ENCODE measurements around the gene PARP8. TPM values are rescaled to one million over a fixed set of nuclear protein-coding genes. Genes with fewer than 3 reads are reported as not detected.

The PARP8 gene
- total RNA-seq, 1 experiment from 2014 or later, result 1.0 TPM

DNA sequence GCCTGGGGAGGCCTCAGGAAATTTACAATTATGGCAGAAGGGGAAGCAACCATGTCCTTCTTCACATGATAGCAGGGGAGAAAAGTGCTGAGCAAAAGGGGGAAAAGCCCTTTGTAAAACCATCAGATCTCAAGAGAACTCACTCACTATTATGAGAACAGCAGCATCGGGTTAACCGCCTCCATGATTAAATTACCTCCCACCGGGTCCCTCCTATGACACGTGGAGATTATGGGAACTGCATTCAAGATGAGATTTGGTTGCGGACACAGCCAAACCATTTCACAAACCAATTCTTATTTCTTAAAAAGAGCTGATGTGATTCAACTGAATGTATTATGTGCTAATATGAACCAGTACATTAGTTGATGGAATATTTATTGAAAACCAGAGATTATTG is 63.9 kb downstream of the PARP8 start:
- Histone ChIP-seq H3K27me3 (no peaks in the 10 kb centered on the region), H3K27ac (no peak overlapping the region), H3K4me1 (no peaks in the 10 kb centered on the region), H3K9me3 (replicated peaks) (no peaks in the 10 kb centered on the region), H3K36me3 (no peaks in the 10 kb centered on the region), H3K4me3 (no peak overlapping the region)
- DNase-seq, result no peak

- Histone ChIP-seq H3K4me3 (no peak overlapping the region), H3K27me3 (no peaks in the 10 kb centered on the region), H3K9me3 (replicated peaks) (no peaks in the 10 kb centered on the region), H3K27ac (no peak overlapping the region), H3K36me3 (no peaks in the 10 kb centered on the region), H3K4me1 (no peaks in the 10 kb centered on the region)
- no peak for DNase-seq
Observed at GRCh38 chr5:50730841-50731240, 64.4 kb downstream of the PARP8 start.

GRCh38 chr5:50733741-50734140 is 67.3 kb downstream of the PARP8 start:
- H3K9me3 ChIP-seq (replicated peaks), result no peaks in the 10 kb centered on the region
- H3K4me1 ChIP-seq, result no peaks in the 10 kb centered on the region
- H3K27ac ChIP-seq, result no peak overlapping the region
- H3K4me3 ChIP-seq, result no peak overlapping the region
- no peaks in the 10 kb centered on the region for H3K27me3 ChIP-seq
- no peaks in the 10 kb centered on the region for H3K36me3 ChIP-seq
- DNase-seq, result no peak

- Histone ChIP-seq H3K9me3 (replicated peaks) (no peaks in the 10 kb centered on the region), H3K4me3 (no peak overlapping the region), H3K27ac (no peak overlapping the region), H3K27me3 (no peaks in the 10 kb centered on the region), H3K4me1 (no peaks in the 10 kb centered on the region), H3K36me3 (no peaks in the 10 kb centered on the region)
- DNase-seq, result no peak
Observed at GRCh38 chr5:50738864-50739263, 72.4 kb downstream of the PARP8 start.

GRCh38 chr5:50740832-50741231 is 74.4 kb downstream of the PARP8 start:
- Histone ChIP-seq H3K36me3 (no peaks in the 10 kb centered on the region), H3K4me1 (no peaks in the 10 kb centered on the region), H3K27me3 (no peaks in the 10 kb centered on the region), H3K9me3 (replicated peaks) (no peaks in the 10 kb centered on the region), H3K27ac (no peak overlapping the region), H3K4me3 (no peak overlapping the region)
- DNase-seq, result no peak

DNA sequence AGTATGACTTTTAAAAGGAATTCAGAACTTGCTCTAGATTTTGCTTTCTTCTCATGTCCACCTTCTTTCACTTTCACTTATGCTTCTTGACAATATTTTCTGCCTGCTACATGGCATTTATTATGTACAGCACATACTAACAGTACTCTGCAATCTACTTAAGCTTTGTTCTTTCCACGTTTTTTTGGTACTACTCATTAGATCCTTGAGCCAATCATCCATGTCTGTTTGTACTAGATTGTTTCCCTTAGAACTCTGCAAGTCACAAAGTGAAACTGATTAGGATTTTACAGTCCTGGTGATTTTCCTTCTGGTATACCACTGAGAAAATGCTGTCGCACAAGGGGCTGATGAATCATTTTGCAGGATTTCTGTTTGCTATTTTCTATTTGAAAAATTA is 78.3 kb downstream of the PARP8 start:
- Histone ChIP-seq H3K4me1 (no peaks in the 10 kb centered on the region), H3K9me3 (replicated peaks) (no peaks in the 10 kb centered on the region), H3K36me3 (no peaks in the 10 kb centered on the region), H3K27ac (no peak overlapping the region), H3K4me3 (no peak overlapping the region), H3K27me3 (no peaks in the 10 kb centered on the region)
- DNase-seq, result no peak

- no peaks in the 10 kb centered on the region for H3K4me1 ChIP-seq
- no peaks in the 10 kb centered on the region for H3K9me3 ChIP-seq (replicated peaks)
- H3K4me3 ChIP-seq, result no peak overlapping the region
- no peak for DNase-seq
- no peak overlapping the region for H3K27ac ChIP-seq
- H3K27me3 ChIP-seq, result no peaks in the 10 kb centered on the region
- no peaks in the 10 kb centered on the region for H3K36me3 ChIP-seq
Observed at GRCh38 chr5:50745221-50745910, 78.9 kb downstream of the PARP8 start.

DNA sequence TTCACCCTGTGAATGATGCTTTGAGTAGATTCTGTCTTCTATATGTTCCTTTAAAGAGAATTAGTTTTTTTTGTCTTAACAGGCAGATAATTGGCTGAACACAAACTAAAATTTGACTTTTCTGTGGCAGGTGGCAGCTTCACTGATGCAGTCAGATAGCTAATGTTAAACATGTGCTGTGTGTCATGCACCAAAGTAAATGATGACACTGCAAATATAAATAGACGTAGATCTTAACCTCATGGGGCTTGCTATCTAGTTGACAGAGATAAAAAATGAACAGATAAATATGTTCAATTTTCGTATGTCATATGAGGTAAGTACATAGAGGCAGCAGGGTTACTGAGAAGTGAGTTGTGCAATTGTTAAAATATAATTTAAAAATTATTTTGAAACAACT is 82.7 kb downstream of the PARP8 start:
- no peak overlapping the region for H3K4me3 ChIP-seq
- DNase-seq, result no peak
- H3K36me3 ChIP-seq, result no peaks in the 10 kb centered on the region
- no peaks in the 10 kb centered on the region for H3K4me1 ChIP-seq
- no peak overlapping the region for H3K27ac ChIP-seq
- H3K9me3 ChIP-seq (replicated peaks), result no peaks in the 10 kb centered on the region
- no peaks in the 10 kb centered on the region for H3K27me3 ChIP-seq

- no peak overlapping the region for H3K4me3 ChIP-seq
- DNase-seq, result no peak
- H3K4me1 ChIP-seq, result no peaks in the 10 kb centered on the region
- no peaks in the 10 kb centered on the region for H3K27me3 ChIP-seq
- no peaks in the 10 kb centered on the region for H3K9me3 ChIP-seq (replicated peaks)
- no peaks in the 10 kb centered on the region for H3K36me3 ChIP-seq
- no peak overlapping the region for H3K27ac ChIP-seq
Observed at GRCh38 chr5:50749873-50750272, 83.4 kb downstream of the PARP8 start.

DNA sequence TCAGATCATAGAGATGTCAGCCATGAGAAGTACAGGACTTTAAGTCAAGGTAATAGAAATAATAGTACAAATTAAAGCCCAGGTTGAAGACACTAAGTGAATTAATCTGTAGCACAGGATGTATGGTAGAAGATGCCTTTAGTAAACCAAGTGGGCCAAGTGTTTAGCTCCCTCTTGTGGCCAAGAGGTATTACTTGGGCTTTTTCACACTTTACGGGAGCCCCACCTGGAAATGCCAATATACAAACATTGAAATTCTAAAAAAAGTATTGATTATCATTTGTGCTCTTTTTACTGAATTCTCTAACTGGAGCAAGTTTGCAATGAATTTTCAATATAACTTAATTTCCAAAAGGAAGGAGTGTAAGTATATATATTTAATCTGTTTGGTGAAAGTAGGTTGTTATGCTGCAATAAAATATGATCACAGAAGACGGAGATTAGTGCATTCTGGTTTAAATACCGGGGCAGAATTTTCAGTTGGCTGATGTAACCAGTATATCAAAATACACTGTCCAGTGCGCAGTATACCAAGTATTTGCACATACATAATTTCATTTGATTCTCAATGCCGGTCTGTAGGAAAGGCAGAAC is 84.7 kb downstream of the PARP8 start:
- DNase-seq, result peak; percentile 17 to 65
- H3K27ac ChIP-seq, result no peak overlapping the region
- H3K9me3 ChIP-seq (replicated peaks), result no peaks in the 10 kb centered on the region
- no peak overlapping the region for H3K4me3 ChIP-seq
- H3K27me3 ChIP-seq, result no peaks in the 10 kb centered on the region
- H3K4me1 ChIP-seq, result no peaks in the 10 kb centered on the region
- H3K36me3 ChIP-seq, result no peaks in the 10 kb centered on the region

DNA sequence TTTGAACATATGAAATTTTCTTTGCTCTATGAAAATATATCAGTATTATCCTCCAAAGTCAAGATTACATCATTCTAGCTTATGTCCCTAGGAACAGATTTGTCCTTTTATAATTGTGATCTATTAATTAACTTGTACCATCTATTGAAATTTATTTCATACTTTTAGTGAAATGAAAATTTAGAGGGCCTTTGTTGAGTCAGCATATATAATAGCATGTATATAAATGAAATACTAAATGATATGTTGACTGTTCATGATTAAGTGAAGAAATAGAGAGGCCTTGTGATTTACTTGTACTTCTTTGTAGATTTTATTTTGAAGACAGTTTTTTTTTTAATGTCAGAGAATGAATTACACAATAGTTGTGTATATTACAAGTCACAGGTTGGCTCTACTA is 86.4 kb downstream of the PARP8 start:
- Histone ChIP-seq H3K36me3 (no peaks in the 10 kb centered on the region), H3K4me3 (no peak overlapping the region), H3K27me3 (no peaks in the 10 kb centered on the region), H3K27ac (no peak overlapping the region), H3K9me3 (replicated peaks) (no peaks in the 10 kb centered on the region), H3K4me1 (no peaks in the 10 kb centered on the region)
- no peak for DNase-seq

- H3K4me1 ChIP-seq, result no peaks in the 10 kb centered on the region
- H3K4me3 ChIP-seq, result no peak overlapping the region
- no peaks in the 10 kb centered on the region for H3K36me3 ChIP-seq
- no peaks in the 10 kb centered on the region for H3K27me3 ChIP-seq
- H3K9me3 ChIP-seq (replicated peaks), result no peaks in the 10 kb centered on the region
- no peak overlapping the region for H3K27ac ChIP-seq
- DNase-seq, result no peak
Observed at GRCh38 chr5:50759526-50760270, 93.3 kb downstream of the PARP8 start.

- DNase-seq, result no peak
- Histone ChIP-seq H3K27me3 (no peaks in the 10 kb centered on the region), H3K9me3 (replicated peaks) (no peaks in the 10 kb centered on the region), H3K4me3 (no peak overlapping the region), H3K36me3 (no peaks in the 10 kb centered on the region), H3K4me1 (no peaks in the 10 kb centered on the region), H3K27ac (no peak overlapping the region)
Observed at GRCh38 chr5:50763351-50763750, 96.9 kb downstream of the PARP8 start.

- Histone ChIP-seq H3K27me3 (no peaks in the 10 kb centered on the region), H3K4me1 (no peaks in the 10 kb centered on the region), H3K9me3 (replicated peaks) (no peaks in the 10 kb centered on the region), H3K27ac (no peak overlapping the region), H3K36me3 (no peaks in the 10 kb centered on the region), H3K4me3 (no peak overlapping the region)
- DNase-seq, result no peak
Observed at GRCh38 chr5:50763846-50764245, 97.4 kb downstream of the PARP8 start.

- no peaks in the 10 kb centered on the region for H3K27me3 ChIP-seq
- no peaks in the 10 kb centered on the region for H3K36me3 ChIP-seq
Observed at GRCh38 chr5:50766042-50766441, 99.6 kb downstream of the PARP8 start.

More at GRCh38 chr5:50766042-50766441, 99.6 kb downstream of the PARP8 start:
- no peaks in the 10 kb centered on the region for H3K9me3 ChIP-seq (replicated peaks)
- no peak for DNase-seq
- no peak overlapping the region for H3K4me3 ChIP-seq
- no peak overlapping the region for H3K27ac ChIP-seq
- no peaks in the 10 kb centered on the region for H3K4me1 ChIP-seq
